GM12801 (cell line): ENCODE measurements around the gene STX8.

Experiments
- TF ChIP-seq, protein P1 (sequence below): IDR thresholded peaks from one replicate; pipeline ENCODE4 v1.5.1; 2011; ENCODE audit warnings: control low read depth; ENCODE audit not compliant: insufficient read length; ENCODE audit errors: extremely low read depth

STX8 gene

DNA sequence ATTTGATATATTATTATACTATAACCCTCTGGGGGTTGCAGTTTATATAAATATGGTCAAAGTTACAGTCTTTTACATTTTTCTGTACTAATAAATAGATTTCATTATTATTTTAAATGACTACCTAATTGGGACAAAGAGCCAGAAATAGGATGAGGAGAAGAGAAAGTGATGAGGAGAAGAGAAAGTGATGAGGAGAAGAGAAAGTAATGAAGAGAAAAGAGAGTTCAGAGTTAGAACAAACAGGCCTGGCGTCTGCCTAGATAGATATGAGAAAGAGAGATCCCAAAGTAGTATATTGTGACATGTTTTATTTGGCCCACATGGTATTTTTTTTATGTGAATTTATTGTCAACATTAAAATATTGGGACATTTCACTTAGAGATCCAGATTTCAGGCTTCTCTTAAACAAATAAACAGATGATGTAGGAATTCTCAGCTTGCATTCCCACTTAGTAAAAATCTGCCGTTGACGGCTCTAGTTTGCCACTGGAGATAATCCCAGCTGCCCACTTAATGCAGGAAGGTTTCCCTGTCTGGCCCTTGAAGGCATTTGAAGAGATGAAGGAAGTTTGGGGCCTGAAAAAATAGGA, 210.7 kb downstream of the STX8 start:
- TF ChIP-seq, protein P1, sequence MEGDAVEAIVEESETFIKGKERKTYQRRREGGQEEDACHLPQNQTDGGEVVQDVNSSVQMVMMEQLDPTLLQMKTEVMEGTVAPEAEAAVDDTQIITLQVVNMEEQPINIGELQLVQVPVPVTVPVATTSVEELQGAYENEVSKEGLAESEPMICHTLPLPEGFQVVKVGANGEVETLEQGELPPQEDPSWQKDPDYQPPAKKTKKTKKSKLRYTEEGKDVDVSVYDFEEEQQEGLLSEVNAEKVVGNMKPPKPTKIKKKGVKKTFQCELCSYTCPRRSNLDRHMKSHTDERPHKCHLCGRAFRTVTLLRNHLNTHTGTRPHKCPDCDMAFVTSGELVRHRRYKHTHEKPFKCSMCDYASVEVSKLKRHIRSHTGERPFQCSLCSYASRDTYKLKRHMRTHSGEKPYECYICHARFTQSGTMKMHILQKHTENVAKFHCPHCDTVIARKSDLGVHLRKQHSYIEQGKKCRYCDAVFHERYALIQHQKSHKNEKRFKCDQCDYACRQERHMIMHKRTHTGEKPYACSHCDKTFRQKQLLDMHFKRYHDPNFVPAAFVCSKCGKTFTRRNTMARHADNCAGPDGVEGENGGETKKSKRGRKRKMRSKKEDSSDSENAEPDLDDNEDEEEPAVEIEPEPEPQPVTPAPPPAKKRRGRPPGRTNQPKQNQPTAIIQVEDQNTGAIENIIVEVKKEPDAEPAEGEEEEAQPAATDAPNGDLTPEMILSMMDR = no peak

DNA sequence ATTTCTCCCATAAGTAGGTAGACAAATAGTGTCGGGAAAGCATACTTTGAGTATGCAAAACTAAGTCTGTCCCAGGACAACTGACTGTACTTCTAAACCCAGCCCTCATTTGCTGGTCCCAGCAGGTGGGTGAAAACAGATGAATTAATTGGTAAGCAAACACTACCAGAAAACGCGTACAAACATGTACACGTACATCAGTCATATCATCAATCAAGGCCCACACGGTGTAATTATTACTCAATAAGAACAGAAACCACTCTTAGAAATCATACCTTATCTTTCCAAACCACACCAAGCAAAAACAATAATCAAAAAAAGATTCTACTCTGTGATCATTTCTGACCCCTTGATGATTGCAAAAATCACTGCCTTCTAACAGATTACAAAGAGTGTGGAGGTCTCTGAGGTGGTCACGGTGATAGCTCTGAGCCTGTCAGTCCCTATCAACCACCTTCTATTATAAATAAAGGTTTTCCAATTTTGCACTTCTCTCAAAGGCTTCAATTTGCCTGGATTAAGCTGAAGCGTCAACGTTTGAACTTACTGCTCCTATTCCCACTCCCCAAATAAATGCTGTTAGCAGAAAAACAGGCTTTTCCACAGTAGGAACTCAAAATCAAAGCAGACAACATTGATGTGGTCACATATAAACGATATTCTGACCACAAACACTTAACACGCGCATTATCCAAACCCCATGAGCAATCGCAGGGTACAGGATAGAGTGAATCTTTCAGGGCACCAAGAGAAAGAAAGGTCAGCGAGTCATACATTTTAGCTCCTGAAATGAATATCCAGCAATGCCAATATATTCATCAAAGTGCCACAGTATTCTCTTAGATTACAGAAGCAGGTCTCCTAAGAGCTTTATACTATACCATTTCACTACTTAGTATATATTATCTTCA, 211.9 kb downstream of the STX8 start:
- TF ChIP-seq, protein P1 = no peak

DNA sequence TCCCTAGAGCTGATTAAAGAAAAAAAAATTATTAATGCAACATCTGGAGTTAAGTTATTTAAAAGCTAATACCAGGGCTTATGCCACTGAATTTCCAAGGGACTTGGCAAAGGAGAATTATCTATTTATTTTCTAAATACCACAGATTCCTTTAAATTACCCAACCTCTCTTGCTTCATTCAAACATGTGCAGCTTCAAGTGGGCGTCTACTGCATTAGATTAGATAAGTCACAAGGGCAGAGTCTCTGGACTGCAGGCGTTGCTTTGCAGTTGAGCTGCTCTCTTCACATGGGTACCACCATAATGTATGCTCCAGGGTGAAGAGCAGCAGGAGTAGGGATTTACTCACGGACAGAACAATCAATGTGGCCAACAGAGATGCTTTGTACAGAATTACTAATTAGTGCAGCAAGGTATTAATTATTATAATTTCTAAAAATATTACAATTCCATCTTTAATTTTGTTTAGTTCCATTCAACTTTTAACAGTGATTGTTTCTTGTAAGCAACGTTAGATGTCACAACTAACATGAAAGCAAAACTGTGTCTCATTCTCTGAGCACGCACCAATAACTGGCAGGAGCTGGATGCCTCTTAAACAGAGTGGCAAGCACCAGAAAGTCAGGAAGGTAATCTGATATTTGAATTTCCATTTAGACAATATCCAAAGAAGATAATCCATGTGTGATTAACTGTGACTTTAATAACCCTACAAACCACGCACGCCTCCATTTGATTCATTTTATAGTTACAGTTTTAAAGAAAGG, 214.2 kb downstream of the STX8 start:
- TF ChIP-seq, protein P1 = no peak

DNA sequence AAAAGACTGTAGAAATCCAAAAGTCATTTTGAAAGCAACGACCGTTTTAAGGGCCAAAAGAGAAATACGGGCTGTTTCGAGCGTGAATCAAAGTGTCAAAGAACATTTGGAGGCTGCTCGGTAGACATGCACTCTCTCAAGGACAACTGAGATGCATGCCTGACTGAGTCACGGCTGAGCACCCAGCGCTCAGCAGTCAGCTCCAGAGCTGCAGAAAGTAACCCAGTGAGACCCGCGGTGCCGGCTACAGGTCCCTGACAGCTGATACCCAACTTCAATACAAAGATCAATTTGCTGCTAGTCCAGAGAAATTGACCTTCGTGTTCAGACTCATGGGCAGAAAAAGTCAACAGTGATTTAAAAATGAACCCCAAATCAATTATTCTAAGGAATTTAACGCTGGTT, 214.9 kb downstream of the STX8 start:
- TF ChIP-seq, protein P1 = no peak

DNA sequence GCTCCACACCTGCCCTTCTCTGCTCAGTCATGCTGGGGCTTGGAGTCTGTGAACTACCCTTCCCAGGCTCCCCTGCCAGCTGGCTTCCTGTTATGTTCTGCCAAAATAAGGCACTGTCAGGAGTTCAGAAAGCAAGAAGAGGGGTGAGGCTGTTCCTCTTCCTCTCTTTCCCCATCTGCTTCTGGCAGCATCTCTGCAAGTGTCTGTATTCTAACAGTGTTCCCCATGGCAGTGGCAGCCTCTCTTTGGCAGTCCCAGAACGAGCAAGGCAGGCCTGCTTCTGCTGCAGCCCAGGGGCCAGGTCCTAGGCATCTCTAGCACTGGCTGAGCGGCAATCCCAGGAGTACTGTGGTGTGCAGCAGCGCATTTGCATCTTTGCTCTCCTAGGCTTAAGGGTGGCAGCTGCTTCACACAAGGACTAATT, 219.1 kb downstream of the STX8 start:
- TF ChIP-seq, protein P1 = no peak

DNA sequence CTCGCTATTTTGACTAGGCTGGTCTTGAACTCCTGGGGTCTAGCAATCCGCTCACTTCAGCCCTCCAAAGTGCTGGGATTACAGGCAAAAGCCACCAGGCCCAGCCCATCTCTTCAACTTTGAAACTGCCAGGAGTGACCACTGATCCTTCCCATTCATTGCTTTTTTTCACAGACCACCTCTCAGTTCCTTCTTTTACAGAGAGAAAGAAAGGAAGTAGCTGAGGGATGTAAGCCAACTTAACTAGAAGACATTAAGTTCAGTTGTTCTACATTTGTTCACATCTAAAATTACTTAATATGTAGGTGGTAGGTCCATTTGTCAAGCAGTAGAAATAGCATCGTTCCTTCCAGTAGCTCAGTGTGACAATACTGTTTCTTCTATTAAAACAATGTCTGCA, 219.8 kb downstream of the STX8 start:
- TF ChIP-seq, protein P1 = no peak

DNA sequence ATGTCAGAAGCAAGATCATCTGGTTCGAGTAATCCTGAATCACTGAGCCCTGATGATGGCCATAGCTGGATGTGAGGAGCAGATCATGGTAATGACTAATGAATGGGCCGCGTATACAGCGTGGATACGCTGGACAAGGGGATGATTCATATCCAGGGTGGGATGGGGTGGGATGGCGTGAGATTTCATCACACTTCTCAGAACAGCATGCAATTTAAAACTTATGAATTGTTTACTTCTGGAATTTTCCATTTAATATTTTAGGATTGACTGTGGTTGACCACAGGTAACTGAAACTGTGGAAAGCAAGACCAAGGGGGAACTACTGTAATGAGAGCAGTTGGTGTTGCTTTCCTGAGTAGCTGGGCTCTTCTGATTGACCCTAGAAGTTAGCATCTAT, 225.5 kb downstream of the STX8 start:
- TF ChIP-seq, protein P1 = no peak
